GM19240 (cell line): ENCODE results near the gene PDLIM3.
A peak's percentile ranks its signal among the peaks of the same experiment; 100 is the strongest.
"Not testable (repeated sequence)": the region's sequence is repeated elsewhere in the genome, so short reads cannot be mapped to it uniquely, and the experiment has no call there.

Experiments used
- DNase-seq: peaks from one replicate; pipeline ENCODE4 v3.0.0; 2011; ENCODE audit warnings: low spot score; ENCODE audit not compliant: insufficient read length

The PDLIM3 gene

DNA sequence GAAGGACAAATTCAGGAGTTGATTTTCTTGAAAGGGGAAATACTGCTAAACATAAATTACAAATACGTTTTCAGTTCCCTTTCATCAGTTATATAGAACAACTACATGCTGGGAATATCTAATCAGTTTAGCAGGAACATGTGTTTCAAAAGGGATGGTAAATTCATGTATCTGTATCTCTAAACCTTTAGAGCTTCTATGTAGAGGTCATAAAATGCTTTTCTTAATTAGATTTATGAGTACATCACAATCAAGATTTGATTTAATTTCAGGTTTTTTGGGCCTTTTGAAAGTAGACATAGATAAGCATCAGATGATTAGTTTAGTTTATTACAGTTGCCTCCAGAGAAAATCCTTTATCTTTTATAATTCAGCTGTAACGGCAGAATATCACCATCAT is 12.9 kb downstream of the PDLIM3 start:
- DNase-seq: no peak

DNA sequence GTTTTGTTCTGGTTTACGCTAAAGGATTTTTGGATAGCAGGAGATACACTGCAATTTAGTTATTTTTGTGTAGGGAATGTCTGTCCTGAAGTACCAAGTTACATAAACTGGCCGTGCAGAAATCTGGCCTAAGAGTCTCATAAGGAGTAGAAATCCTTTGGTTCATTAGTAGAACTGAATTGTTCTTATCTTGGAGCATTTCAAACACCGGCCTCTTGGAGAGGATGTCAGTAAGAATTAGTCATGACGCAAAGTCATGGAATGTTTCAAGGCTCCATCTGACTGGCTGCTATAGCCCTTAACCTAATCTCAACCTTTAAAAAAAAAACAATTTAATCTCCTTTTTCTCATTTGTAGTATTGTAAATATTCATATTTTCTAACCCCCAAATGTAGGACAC is 15.2 kb downstream of the PDLIM3 start:
- DNase-seq: no peak

DNA sequence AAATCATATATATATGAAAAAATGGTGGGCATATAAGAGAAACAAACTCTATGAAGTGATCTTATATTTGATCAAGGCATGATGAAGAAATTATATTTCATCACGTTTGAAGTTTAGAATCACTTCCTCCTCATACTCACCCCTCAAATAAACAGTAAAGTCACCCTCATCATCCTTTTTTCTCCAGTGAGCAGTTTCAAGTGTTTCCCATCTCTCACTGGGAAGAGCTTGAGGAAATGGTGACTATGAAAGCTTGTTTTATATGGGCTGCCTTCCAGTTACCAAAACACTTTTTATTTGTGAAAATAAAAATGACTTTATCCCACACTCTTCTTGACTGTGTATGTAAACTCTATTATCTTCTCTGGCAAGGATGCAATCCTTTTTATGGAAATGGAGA is 16.8 kb downstream of the PDLIM3 start:
- DNase-seq: no peak

DNA sequence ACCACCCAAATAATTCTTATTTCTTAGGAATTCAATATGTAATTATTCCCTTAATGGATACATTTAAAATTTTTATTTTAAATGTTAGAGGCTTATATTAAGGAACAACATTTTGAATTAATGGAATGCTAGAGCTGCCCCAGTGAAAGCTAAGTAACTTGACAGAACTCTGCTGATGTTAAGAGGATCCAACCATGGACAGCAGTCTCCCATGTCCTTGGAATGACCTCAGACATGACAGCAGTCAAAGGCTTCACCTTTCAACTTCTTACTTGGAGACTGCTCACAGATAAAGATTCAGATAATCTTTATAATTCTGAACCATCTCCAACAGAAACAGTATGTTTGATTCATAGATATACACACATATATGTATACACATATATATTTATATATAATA is 17.2 kb downstream of the PDLIM3 start:
- no peak for DNase-seq

DNA sequence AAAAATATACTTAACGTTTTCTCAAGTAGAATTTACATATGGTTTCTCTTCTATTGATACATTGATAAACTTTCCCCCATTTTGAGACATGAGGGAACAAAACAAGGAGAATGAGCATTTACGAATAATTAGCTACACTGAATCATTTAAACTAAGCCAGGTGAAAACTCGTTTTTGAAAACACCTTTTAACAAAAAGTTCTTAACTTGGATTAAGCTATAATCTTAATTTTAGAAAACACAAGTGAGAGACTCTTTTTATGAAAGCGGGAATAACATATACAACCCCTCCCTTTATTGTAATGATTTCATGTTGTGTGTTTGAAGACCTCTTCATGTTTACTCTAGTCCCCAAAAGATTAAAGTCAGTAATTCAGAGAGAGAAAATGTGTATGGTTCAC is 20.1 kb downstream of the PDLIM3 start:
- DNase-seq: no peak

DNA sequence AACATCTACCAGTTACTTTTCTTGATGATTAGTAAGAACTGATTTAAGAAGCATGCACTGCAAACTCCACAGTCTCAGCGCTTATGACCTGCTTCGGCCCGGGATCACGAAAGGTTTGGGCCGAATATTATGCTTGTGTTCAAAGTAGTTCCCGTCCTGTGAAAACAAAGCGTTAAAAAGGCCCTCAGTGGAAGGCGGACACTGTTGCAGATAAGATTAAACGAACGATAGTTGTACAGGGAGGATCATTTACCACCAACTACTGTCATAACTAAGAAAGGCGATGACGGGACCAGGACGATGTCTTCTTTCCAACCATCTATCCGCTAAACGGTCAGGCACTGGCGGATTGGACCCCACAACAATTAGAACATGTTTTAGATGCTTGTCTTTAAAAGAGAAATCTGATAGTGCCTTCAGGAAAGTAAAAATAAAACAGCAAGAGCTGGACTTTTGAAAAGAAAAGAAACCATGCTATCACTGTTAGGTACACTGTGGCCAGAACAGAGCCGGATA is 21.1 kb downstream of the PDLIM3 start:
- no peak for DNase-seq

DNA sequence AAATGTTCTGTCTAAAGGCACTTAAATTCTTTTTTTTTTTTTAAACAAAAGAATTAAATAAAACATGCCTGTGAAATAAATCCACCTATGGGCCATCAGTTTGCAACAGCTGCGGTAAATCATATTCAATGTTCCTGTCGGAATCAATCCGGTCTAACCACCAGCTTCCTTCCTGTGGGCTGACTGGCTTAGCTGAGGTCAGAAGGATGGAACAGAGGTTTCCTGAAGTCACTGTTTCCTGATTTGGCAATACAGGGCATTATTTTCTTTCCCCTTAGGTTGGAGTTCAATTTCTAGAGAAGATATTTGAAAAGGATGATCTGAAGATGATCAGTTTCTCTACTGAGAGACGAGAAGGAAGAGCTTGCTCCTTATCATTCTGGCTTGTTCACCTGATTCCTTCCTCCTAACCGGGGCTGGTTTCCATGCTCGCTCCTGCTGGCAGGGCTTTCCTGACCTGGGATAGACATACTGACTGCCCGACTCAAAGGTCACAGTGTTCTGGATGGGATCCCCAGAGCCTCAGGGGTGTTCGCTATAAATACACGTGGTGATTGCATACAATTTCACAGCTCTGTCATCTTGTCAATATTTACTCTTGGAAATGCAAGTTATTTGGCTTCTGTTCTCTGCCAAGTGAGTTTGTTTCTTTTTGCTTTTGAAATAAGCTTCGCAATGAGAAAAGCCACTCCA is 21.7 kb downstream of the PDLIM3 start:
- DNase-seq: no peak

DNA sequence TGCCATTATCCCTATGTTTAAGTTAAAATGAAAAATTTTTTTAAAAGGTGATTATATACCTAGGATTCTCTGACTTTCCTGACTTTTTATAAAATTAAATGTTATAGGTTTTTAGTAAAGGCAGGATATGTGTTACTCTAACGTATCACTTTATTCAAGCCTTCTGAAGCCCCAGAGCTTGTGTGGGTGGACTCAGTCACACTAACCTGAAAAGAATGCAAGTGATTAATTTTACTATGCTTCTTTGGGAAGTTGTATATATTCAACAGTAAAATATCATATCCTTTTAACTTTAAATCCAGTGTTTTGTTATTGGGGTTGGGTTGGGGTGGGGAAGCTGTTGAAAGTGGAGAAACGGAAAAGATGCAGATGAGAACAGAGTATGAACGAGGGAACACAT is 22.8 kb downstream of the PDLIM3 start:
- DNase-seq: no peak

DNA sequence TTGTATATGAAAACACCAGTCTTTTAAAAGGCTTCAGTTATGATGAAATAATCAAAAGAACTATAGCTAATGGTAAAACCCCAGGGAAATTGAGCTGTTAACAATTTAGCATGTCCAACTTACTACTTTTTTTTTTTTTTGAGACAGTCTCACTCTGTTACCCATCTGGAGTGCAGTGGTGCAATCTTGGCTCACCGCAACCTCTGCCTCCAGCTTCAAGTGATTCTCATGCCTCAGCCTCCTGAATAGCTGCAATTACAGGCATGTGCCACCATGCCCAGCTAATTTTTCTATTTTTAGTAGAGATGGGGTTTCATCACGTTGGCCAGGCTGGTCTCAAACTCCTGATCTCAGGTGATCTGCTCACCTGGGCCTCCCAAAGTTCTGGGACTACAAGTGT is 24.1 kb downstream of the PDLIM3 start:
- DNase-seq: not testable (repeated sequence)

DNA sequence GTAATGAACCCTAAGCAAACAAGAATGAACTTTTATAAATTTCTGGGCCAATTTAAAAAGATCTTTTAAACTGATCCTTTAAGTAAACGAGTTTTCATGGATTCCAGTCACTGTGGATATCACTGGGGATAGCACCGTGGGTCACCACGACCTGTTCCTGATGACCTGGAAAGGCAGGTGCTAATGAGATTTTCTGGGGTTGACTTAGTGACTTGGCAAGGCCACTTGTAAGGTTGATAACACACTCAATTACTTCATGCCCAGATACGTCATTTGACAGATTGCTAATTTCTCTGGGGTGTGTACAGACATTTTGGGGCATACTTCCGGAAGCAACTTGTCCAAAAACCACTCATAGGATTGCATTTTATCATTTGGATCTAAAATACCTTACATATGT is 24.5 kb downstream of the PDLIM3 start:
- DNase-seq: no peak

DNA sequence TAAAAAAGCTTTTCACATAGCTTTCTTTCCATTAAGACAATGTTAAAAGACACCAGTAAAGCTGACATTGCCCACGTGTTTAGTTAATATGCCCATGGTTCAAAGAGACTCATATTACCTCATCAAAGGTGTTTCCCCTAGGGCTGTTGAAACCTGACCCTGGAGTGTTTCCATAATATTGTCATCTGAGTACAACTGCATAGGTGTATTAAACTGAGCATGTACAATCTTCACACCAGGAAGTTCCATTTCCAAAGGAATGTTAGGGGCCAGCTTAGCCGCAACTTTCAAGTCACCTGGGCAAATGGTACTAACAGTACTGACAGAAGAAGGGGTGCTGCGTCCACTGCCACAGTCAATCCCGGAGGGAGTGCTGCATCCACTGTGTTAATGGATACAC is 27.1 kb downstream of the PDLIM3 start:
- no peak for DNase-seq

DNA sequence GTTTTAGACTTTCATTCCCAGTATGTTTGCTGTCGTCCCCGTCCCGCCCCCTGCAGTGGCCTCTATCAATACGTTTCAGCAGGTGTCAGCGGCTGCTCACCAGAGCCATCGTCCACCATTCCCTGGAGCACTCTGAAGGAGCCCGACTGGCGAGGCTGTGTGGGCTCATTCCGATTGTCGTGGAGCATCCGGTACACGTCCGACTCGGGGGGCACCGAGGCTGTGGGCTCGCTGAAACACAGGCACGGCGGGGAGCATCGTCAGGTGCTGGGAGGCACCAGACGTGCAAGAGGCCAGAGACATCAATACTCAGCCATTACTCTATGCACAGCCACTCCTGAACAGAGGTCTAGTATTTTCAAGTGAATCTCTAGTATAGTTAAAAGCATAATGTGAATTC is 28.9 kb downstream of the PDLIM3 start:
- no peak for DNase-seq

DNA sequence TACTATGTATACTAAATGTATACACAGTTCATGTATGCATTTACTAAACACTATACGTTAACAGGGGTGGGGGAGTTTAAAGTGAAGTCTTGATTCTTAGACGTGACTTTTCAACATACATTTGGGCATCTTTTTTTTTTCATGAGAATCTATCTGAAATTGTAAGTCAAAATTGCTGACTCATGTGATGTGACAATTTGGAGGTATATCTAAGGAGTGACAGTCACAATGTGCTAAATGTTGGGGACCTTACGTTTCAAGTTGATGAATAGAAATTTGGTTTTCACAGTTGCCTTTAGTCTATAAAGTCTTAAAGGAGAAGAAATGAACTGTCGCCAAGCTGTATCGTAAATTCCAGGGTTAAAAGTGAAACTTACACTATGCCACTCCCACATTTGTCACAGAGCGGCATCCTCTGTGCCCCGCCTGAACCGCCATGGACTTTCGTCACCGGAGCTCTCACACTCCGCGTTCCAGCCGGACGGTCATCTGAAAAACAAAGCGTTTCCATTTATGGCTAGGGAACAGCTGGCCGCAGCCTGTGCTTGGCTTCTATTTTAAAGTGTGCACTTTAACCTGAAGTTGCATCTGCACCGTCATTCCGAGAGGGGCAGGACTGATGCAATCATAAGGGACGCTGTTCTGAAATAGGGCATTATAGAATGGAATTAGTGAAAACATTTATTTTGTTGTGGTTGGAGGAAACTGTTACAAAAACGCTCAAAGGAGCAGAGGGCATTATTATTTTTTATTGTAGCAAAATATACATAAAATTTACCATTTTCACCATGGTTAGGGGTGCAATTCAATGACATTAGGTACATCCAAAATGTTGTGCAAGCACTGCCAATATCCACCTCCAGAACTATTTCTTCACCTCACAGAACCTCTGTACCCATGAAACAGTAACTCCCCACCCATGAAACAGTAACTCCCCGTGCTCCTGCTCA is 30.9 kb downstream of the PDLIM3 start:
- no peak for DNase-seq

DNA sequence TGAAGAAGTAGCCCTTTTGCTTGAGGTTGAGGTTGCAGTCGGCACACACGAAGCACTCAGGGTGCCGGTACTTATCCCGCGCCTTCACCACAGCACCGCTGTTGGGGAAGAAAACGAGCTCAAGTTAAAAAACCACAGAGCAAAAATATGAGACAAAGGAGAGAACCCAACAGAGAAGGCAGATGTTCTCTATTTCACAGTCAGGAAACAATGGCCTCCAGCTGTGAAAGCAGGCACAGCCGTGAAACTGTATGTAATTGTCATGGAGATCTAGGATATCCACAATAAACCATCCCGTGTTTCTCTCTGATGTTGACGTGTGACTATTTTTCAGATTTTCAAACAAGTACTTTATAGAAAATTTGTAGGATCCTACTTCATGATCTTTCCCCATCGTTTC is 32.9 kb downstream of the PDLIM3 start:
- DNase-seq: no peak

DNA sequence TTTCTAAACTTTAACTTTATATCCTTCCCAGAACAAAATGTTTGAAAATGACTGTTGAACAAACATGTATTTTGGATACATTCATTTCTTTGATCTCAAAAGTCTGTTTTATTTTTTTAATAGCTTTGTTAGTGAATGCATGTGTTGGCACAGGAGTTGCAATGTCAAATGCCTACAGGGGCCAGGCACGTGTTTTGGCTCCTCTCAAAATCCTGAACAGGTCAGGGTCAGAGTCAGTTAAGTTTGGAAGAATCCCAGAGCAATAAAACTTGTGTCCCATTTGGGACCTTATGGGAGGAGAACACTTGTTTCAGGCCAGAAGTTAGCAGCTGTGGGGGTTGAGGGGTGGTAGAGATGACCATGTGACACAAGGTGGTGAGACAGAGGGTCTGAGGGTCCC is 34.7 kb downstream of the PDLIM3 start:
- DNase-seq: no peak

DNA sequence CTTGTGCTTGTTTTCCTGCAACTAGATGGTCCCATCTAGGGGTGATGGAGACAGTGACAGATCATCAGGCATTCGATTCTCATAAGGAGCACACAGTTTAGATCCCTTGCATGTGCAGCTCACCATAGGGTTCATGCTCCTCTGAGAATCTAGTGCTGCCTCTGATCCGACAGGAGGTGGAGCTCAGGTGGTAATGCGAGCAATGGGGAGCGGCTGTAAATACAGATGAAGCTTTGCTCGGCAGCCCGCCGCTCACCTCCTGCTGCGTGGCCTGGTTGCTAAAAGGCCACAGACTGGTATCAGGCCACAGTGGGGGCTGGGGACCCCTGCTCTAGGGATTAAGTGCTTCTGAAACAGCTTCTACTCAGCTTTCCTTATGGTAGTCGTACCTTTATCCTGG is 35.3 kb downstream of the PDLIM3 start:
- DNase-seq: no peak

DNA sequence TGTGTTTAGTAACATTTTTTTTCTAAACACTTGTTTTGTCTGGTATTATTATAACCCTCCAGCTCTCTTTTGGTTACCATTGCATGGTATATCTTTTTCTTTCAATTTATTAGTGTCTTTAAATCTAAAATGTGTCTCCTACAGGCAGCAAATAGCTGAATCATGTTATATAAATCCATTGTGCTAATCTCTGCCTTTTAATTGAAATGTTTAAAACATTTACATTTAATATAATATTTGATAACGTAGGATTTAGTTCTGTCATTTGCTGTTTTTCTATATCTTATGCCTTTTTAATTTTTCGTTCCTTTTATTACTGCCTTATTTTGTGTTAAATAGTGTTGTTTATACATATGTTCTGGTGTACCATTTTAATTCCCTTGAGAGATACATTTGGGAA is 46.7 kb downstream of the PDLIM3 start:
- no peak for DNase-seq

DNA sequence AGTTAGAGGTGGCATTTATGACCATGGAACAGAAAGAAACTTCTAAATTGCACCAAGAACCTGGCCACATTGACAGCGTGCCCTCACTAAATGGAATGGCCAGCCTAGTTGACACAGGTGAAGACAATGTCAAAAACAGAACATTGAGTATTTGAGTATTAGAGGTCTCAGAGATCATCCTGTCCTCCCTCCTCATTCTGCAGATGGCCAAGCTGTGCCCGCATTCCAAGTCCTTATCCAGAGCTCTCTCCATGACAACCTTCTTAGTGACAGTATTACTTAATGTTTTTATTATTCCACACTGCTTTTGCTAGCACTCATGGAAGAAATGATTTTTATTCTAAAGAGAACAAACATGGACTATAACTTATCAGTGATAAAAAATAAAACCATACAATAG is 53.9 kb downstream of the PDLIM3 start:
- DNase-seq: no peak

DNA sequence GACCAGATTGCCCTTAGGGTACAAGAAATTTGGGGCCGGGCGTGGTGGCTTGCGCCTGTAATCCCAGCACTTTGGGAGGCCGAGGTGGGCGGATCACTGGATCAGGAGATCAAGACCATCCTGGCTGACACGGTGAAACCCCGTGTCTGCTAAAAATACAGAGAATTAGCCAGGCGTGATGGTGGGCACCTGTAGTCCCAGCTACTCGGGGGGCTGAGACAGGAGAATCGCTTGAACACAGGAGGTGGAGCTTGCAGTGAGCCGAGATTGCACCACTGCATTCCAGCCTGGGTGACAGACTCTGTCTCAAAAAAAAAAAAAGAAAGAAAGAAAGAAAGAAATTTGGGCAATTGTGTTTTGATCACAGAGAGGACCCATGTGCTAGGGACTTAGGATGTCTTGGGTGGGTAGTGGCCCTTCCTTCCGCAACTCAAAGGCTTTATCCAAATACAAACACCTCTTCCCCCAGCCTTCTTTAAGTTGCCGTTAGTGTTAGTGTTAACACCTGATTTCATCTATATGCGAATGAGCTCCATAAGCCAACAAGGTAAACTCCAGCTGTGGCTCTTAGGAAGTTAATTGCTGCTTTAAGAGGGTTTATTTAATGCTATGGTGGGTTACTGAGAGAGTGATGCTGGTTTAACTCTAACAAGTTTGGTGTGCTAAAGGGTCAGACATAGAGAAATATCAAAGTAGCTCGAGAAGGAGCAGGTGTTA is 55.1 kb downstream of the PDLIM3 start:
- DNase-seq: no peak

DNA sequence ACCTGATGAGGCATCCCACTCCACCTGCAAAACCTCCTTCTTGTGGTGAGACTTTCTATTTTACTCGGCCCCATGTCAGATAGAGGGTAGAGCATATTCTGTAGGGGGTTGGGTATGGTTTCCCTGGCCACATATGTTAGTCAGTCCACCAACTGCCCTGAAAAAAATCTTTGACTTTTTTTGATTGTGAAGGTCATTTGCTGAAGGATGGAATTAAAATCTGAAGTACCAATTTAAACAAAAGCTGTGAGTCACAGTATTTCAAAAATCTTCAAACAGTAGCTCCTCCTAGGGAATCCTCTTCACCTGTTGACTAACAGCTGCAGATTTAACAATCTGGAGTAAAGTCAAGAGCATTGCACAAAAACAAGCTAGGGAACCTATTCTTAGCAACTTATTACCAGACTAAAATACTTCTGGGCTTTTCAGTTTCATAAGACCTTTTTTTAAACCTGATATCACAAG is 55.8 kb downstream of the PDLIM3 start:
- DNase-seq: peak; percentile 28

DNA sequence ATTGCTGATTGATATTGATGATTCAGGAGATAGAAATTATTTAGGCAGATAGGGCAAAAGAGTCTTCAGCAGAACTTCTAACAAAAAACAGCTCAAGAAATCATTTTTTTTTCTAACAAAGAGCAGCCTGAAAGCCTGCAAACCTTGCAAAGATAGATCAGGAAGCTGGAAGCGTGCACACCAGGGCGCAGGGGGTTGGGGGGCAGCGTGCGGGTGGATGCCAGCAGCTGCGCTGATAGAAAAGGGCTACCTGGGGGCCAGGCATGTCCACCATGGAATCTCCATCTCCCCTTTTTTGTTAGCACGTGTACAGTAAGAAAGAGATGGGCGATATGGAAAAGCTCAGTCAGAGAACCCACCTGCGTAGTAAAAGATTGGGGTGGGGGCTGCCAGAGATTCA is 62.1 kb downstream of the PDLIM3 start:
- DNase-seq: no peak

DNA sequence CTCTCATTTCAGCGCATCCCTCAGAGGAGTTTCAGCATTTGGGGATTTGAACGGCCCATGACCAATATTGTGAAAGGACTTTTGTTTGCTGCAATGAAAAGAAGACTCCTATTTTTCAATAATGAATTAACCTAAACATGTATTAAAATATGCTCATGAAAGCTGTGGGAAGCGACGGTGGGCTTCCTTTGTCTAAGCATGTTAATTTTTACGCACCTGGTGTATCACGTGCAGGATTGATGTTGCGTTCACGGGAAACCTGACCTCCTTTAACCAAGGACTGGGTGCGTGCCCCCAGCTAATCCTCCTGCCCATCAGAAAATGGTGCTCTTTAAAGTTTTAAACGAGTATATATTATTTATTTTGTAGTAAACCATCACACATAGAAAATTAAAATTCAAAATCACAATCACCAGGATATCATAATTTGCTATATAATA is 63.2 kb downstream of the PDLIM3 start:
- DNase-seq: no peak
